WTC11 (cell line): ENCODE results near the gene IGSF6.

ENCODE experiments used
- NFE2L1 ChIP-seq: sonication (generic); formaldehyde crosslinking; IDR thresholded peaks from 2 replicates; pipeline ENCODE4 v1.8.1; 2023; ENCODE audit warnings: missing genetic modification reagents
- TF ChIP-seq, protein P1 (sequence below): fragments of 200-600 bp; IDR thresholded peaks from 2 replicates; pipeline ENCODE4 v1.8.0; 2022; ENCODE audit warnings: antibody characterized with exemption
- TF ChIP-seq, protein P2 (sequence below): sonication (generic); formaldehyde crosslinking; IDR thresholded peaks from 2 replicates; pipeline ENCODE4 v1.8.1; 2023; ENCODE audit warnings: mild to moderate bottlenecking, moderate library complexity, missing genetic modification reagents
- TF ChIP-seq, protein P3 (sequence below): sonication (generic); formaldehyde crosslinking; IDR thresholded peaks from 2 replicates; pipeline ENCODE4 v1.8.0; 2022; ENCODE audit warnings: mild to moderate bottlenecking, missing genetic modification reagents
- TF ChIP-seq, protein P4 (sequence below): sonication (generic); formaldehyde crosslinking; IDR thresholded peaks from 2 replicates; pipeline ENCODE4 v1.8.1; 2022; ENCODE audit warnings: low read depth, mild to moderate bottlenecking, moderate library complexity, missing genetic modification reagents, borderline replicate concordance

DNA sequence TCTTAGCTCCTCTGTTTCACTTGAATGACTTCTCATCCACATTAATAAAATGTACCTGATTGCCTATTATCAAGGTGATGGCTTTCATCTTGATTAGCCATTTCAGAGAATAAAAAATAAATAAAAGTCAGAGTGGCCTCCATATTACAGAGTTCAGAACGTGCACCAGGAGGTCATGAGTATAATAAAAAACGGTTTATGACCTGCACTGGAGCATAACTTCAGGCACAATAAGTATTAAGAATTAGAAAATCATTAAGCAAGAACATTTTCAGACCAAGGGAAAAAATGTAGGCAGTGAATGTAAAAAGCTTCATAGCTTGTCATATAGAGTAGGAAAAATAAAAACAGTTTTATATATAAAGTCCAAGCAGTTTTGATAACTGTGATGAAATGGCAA lies 41.6 kb downstream of the IGSF6 start:
- TF ChIP-seq, protein P1, sequence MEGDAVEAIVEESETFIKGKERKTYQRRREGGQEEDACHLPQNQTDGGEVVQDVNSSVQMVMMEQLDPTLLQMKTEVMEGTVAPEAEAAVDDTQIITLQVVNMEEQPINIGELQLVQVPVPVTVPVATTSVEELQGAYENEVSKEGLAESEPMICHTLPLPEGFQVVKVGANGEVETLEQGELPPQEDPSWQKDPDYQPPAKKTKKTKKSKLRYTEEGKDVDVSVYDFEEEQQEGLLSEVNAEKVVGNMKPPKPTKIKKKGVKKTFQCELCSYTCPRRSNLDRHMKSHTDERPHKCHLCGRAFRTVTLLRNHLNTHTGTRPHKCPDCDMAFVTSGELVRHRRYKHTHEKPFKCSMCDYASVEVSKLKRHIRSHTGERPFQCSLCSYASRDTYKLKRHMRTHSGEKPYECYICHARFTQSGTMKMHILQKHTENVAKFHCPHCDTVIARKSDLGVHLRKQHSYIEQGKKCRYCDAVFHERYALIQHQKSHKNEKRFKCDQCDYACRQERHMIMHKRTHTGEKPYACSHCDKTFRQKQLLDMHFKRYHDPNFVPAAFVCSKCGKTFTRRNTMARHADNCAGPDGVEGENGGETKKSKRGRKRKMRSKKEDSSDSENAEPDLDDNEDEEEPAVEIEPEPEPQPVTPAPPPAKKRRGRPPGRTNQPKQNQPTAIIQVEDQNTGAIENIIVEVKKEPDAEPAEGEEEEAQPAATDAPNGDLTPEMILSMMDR = no peak
- no peak for TF ChIP-seq NFE2L1 (CRISPR knock-in tag)
- TF ChIP-seq, protein P2, sequence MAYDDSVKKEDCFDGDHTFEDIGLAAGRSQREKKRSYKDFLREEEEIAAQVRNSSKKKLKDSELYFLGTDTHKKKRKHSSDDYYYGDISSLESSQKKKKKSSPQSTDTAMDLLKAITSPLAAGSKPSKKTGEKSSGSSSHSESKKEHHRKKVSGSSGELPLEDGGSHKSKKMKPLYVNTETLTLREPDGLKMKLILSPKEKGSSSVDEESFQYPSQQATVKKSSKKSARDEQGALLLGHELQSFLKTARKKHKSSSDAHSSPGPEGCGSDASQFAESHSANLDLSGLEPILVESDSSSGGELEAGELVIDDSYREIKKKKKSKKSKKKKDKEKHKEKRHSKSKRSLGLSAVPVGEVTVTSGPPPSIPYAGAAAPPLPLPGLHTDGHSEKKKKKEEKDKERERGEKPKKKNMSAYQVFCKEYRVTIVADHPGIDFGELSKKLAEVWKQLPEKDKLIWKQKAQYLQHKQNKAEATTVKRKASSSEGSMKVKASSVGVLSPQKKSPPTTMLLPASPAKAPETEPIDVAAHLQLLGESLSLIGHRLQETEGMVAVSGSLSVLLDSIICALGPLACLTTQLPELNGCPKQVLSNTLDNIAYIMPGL (CRISPR knock-in tag) = no peak
- TF ChIP-seq, protein P3, sequence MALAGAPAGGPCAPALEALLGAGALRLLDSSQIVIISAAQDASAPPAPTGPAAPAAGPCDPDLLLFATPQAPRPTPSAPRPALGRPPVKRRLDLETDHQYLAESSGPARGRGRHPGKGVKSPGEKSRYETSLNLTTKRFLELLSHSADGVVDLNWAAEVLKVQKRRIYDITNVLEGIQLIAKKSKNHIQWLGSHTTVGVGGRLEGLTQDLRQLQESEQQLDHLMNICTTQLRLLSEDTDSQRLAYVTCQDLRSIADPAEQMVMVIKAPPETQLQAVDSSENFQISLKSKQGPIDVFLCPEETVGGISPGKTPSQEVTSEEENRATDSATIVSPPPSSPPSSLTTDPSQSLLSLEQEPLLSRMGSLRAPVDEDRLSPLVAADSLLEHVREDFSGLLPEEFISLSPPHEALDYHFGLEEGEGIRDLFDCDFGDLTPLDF (CRISPR knock-in tag) = no peak
- TF ChIP-seq, protein P4, sequence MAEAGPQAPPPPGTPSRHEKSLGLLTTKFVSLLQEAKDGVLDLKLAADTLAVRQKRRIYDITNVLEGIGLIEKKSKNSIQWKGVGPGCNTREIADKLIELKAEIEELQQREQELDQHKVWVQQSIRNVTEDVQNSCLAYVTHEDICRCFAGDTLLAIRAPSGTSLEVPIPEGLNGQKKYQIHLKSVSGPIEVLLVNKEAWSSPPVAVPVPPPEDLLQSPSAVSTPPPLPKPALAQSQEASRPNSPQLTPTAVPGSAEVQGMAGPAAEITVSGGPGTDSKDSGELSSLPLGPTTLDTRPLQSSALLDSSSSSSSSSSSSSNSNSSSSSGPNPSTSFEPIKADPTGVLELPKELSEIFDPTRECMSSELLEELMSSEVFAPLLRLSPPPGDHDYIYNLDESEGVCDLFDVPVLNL (CRISPR knock-in tag) = no peak
